NCI-H146 treated with DMSO at 0.1 percent for 48 hours (cell line): ENCODE measurements around the gene STK17A.
A peak's percentile ranks its signal among the peaks of the same experiment; 100 is the strongest.

Experiments
- DNase-seq: peaks from one replicate; lab custom pipeline; 2025; ENCODE audit not compliant: unreplicated experiment; lab: John Stamatoyannopoulos, UW

Gene STK17A

GRCh38 chr7:43630482-43630881 lies 47.6 kb downstream of the STK17A start:
- DNase-seq = no peak

GRCh38 chr7:43631559-43631958 lies 48.7 kb downstream of the STK17A start:
- DNase-seq = no peak

- no peak for DNase-seq
Observed at GRCh38 chr7:43632746-43633145, 49.8 kb downstream of the STK17A start.

GRCh38 chr7:43634384-43634783 lies 51.5 kb downstream of the STK17A start:
- DNase-seq = no peak

- no peak for DNase-seq
Observed at GRCh38 chr7:43636093-43636492, 53.2 kb downstream of the STK17A start.

GRCh38 chr7:43637114-43637806 lies 54.4 kb downstream of the STK17A start:
- no peak for DNase-seq

- peak; percentile 73 for DNase-seq
Observed at GRCh38 chr7:43639858-43640491, 57.1 kb downstream of the STK17A start.

GRCh38 chr7:43640679-43641078 lies 57.8 kb downstream of the STK17A start:
- no peak for DNase-seq

GRCh38 chr7:43642897-43643630 lies 60.2 kb downstream of the STK17A start:
- no peak for DNase-seq

- no peak for DNase-seq
Observed at GRCh38 chr7:43643846-43644245, 60.9 kb downstream of the STK17A start.

GRCh38 chr7:43645699-43646226 lies 62.9 kb downstream of the STK17A start:
- DNase-seq = no peak

- DNase-seq = no peak
Observed at GRCh38 chr7:43646603-43647338, 63.9 kb downstream of the STK17A start.

- DNase-seq = no peak
Observed at GRCh38 chr7:43647339-43647672, 64.4 kb downstream of the STK17A start.

- no peak for DNase-seq
Observed at GRCh38 chr7:43647673-43648472, 65.0 kb downstream of the STK17A start.

- DNase-seq = no peak
Observed at GRCh38 chr7:43648473-43649406, 65.8 kb downstream of the STK17A start.

- DNase-seq = no peak
Observed at GRCh38 chr7:43649755-43650274, 66.9 kb downstream of the STK17A start.

- DNase-seq = no peak
Observed at GRCh38 chr7:43650457-43651052, 67.6 kb downstream of the STK17A start.

GRCh38 chr7:43652364-43652763 lies 69.5 kb downstream of the STK17A start:
- no peak for DNase-seq

- no peak for DNase-seq
Observed at GRCh38 chr7:43653466-43653865, 70.6 kb downstream of the STK17A start.
